HG02981 (cell line): ENCODE data around the gene SETD1B.
A peak's percentile ranks its signal among the peaks of the same experiment; 100 is the strongest.
"Not testable (repeated sequence)": the region's sequence is repeated elsewhere in the genome, so short reads cannot be mapped to it uniquely, and the experiment has no call there.

Experiments
- ATAC-seq: cut with Tn5 transposase; IDR thresholded peaks from one replicate; pipeline ENCODE4 v1.9.1; 2021; ENCODE audit warnings: mild to moderate bottlenecking, moderate library complexity; ENCODE audit not compliant: unreplicated experiment

Gene SETD1B

GRCh38 chr12:121779422-121779895 is 24.4 kb upstream of the SETD1B start:
- ATAC-seq: no peak

GRCh38 chr12:121780429-121780828 is 23.4 kb upstream of the SETD1B start:
- ATAC-seq: no peak

GRCh38 chr12:121781484-121781997 is 22.3 kb upstream of the SETD1B start:
- ATAC-seq: peak; percentile 21

- peak; percentile 54 for ATAC-seq
Measured at GRCh38 chr12:121781998-121782979, 21.5 kb upstream of the SETD1B start.

DNA sequence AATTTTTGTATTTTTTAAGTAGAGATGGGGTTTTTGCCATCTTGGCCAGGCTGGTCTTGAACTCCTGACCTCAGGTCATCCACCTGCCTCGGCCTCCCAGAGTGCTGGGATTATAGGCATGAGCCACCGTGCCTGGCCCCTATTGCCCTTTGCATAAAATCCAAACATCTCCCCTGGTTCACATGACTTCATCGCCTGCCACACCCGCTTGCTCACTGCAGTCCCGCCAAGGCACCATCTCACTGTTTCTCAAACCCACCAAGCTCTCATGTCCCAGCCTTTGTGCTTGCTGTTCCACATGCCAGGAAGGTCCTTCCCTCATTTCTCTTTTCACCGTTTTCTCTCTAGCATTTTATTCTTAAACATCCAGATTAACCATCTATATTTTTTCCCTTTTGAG is 20.0 kb upstream of the SETD1B start:
- ATAC-seq: no peak

GRCh38 chr12:121784460-121784859 is 19.3 kb upstream of the SETD1B start:
- ATAC-seq: no peak

DNA sequence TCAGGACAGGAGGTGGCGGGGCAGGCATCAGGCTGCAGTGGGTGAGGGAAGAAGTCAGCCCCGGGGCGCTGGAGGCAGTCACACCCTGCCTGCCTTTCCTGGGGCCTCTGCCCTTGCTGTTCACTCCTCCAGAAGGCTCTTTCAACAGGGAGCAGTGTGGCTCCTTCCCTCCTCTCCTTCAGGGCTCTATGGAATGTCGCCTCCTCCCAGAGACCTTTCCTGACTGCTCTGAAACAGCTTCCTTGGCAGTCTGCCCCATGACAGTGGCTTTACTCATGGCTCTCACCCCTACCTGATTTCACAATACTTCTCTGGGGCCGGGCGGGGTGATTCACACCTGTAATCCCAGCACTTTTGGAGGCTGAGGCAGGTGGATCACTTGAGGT is 17.4 kb upstream of the SETD1B start:
- ATAC-seq: no peak

- ATAC-seq: no peak
Measured at GRCh38 chr12:121787063-121788025, 16.5 kb upstream of the SETD1B start.

GRCh38 chr12:121788176-121788818 is 15.5 kb upstream of the SETD1B start:
- ATAC-seq: no peak

GRCh38 chr12:121789233-121789781 is 14.5 kb upstream of the SETD1B start:
- peak; percentile 4 for ATAC-seq

DNA sequence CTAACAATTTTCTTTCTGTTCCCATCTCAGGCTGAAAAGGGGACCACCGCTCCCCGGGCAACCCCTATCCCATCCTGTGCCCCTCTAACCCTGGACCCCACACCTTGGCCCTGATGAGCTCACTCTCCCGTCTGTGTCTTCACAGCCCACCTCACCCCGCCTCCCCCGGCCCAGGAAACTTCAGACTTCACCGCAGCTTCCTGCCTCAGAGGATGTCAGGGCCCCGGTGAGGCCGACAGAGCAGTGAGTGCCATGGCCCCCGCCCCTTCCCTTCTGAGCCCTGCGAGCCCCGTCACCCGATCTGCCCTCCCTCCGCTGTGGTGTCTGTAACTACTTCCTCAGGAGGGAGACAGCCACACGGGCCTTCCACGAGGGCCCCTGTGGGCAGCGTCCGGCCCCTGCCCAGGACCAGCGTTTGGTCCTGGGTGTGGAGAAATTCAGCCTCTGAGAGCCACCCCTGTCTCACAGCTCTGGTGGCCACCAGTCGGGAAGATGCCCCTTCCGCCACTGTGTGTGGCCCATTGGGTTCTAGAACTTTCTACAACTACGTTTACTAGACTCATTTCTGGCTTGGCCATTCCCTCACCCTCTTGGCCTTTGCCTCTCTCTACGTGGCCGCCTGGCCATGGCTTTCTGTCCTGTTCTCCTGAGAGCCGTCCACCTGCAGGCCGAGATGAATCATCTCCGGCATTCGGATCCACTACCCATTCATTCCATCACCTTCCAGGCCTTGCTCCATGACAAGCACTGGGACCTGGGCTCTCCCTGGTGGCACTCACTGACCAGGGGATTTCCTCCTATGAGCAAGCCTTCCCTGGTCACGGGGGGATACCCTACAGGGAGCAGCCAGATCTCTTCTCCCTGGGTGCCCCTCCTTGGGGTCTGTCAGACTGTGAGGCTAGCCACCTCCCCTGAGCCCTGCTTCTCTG is 13.7 kb upstream of the SETD1B start:
- ATAC-seq: peak; percentile 44

- ATAC-seq: not testable (repeated sequence)
Measured at GRCh38 chr12:121790785-121791184, 13.0 kb upstream of the SETD1B start.

- no peak for ATAC-seq
Measured at GRCh38 chr12:121791671-121792551, 11.9 kb upstream of the SETD1B start.

GRCh38 chr12:121792607-121793439 is 11.0 kb upstream of the SETD1B start:
- ATAC-seq: no peak

GRCh38 chr12:121793440-121793837 is 10.4 kb upstream of the SETD1B start, which contains the start of gene RHOF:
Gene RHOF (minus strand): TSS chr12:121793688. CDS start chr12:121793633, 55 bp downstream.
- ATAC-seq: peak; percentile 20

DNA sequence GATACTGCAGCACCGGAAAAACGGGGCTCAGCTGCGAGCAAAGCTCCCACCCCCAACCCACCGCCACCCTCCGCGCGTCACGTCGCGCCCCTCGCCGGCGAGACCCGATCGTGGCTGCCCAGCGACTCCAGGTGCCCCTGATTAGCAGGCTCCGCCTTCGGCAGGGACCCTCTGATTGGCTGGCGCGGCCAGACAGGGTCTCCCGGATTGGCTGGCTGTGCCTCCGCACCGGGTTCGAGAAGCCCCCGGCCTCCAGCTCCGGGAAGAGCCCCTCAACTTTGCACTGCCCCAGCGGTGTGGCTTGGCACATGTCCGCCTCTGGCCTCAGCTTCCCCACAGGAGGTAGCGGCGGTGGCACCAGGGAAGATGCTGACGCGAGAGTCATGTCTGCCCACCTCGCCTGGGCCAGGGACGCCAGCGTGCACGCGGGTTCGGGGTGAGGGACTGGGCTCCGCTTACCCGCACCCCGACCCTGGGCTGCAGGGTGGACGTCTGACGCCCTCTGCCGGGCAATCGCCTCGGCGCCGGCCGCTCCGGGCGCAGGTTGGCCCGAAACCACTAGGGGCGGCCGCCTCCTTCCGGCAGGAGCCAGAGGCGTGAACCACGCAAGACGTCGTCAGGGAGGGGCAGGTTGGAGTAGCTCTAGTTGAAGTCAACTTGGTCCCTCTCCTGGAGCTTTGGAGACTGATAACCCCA is 9.8 kb upstream of the SETD1B start:
- ATAC-seq: peak; percentile 44
